Measurements from ENCODE around the gene ABCA8. TPM values are rescaled to one million over a fixed set of nuclear protein-coding genes. Genes with fewer than 3 reads are reported as not detected.
A peak's percentile ranks its signal among the peaks of the same experiment; 100 is the strongest.

The ABCA8 gene
- total RNA-seq, 1 experiment from 2014 or later: not detected

DNA sequence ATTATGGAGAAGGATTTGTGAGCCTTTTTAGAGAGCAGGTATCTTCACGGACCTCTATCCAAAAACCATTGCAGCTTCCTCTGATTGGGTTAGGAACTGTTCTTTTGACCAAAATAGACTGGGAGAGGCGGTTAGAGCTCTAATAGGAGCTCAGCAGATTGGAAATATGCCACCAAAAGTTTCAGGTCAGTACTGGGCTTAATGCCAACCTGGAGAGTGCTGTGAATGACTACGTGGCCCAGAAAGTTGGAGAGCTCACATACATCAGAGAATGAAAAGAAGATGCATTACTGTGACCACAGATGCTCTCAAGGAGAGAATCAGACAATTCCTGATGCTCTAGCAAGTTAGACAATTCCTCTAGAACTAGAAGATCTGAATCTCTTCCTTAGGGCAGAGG is 86.5 kb downstream of the ABCA8 start:
- no peak for DNase-seq (ENCODE audit: low read depth)

DNA sequence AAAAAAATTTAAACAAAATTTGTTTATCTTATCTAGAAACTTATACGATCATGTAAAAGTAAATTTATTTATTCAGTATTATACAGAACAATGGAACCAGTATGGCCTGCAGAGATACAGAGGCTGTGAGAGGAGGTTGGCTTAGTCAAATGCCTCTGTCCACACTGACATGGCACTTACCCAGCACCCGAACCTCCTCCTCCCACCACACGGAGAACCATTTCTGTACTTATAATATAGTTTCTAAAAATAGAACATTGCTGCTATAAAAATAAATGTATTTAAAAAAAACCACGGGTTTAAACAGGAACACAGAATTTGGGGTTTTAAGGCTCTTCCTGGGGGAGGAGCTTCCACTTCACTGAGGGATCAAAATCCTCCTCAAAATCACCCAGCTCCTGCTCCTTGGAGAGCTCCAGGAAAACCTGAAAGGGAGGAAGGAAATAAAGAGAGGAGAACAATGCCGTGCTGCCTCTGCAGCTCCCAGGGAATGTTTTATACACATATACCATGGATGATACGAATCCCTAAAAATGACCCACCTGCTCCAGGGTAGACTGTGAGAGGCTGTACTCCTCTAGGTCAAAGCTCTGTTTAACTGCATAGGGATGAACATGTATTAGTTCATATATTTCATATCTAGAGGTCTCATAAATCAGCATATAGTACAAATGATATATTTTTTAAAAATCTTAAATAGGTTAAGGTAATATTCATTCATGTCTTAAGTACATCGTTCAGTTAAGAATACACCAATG is 87.3 kb downstream of the ABCA8 start:
- DNase-seq (ENCODE audit: low read depth): no peak

DNA sequence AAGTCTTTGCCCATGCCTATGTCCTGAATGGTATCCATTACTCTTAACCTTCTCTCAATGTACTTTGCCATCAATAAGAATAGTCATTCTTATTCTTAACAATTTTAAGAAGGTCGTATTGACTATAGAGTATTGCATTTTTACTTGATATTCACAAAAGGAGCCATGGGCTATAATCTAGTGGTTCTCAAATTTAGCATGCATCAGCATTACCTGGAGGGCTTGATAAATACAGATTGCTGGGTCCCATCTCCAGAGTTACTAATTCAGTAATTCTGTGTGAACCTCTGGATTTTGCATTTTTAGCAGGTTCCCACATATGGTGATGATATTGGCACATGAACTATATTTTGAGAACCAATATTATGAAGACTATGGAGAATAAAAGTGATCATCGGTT is 89.6 kb downstream of the ABCA8 start:
- DNase-seq (ENCODE audit: low read depth): no peak

DNA sequence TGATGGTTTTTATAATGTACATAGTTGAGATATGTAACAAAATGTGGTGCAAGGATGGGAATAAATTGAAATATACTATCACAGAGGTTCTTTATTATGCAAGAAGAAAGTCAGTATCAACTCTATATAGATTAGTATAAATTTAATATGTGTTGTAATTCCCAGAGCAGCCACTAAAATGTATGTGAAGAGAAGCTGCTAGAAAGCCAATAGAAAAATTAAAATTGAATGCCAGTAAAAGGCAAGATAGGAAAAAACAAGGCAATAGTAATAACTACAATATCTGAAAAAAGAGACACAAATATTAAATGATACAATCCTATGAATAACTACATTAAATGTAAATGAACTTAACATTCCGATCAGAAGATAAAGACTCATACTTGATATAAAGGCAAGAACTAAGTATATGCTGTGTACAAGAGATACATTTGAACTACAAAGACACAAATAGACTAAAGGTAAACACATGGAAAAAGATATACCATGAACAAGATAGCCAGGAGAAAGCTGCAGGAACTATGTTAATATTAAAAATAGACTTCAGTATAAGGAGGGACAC is 92.0 kb downstream of the ABCA8 start:
- no peak for DNase-seq (ENCODE audit: low read depth)

DNA sequence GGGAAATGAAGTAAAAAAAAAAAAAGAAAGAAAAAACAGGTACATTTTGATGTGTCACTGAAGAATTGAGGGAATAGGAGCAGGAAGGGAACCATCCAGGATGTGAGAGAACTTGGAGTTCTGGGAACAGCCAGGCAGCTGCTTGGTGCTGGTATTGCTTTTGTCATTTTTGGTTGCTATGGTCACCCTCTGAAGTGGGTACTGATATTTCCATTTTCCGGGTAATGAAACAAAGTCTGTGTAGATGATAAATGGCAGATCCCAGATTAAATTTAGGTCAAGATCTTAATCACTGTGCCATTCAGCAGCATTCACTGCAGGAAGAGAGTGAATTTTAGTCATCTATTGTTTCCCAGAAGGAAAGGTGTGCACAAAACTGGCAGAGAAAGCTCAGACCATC is 93.6 kb downstream of the ABCA8 start:
- peak; percentile 12 for DNase-seq (ENCODE audit: low read depth)

DNA sequence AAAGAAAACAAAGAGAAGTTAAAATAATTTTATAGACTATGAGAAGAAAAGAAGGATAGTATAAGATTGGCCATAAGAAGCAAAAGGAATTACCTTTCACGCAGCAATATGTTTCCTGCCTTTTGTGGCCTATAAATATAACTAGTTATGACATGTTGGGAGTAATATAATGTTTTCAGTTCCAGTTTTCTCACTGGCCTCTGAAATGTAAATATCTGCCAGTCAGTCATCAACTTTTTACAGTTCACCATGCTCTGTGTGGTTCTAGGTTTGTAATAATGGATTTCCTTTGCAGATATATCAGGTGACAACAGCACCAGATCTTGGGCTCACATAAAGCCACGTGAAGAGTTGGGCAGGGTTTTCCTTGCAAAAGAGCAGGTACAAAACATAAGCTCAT is 94.3 kb downstream of the ABCA8 start:
- no peak for DNase-seq (ENCODE audit: low read depth)

DNA sequence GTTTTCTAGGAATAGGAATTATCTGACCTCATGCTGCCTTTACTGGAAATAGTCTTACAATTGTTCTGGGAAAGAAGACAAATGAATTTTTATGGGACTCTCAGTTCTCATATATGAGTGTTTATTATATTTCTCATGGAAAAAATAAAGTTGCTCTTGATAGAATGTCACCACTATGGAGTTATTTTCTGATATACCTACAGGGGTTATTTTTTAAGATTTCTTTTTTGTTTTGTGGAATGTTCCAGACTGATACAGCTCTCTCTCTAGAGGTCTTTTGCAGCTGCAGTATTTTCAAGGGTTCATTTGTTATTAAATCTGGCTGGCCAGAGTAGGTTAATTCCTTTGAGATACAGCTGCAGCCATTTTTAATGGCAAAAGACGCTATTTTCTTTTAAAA is 100.7 kb downstream of the ABCA8 start:
- DNase-seq (ENCODE audit: low read depth): no peak

DNA sequence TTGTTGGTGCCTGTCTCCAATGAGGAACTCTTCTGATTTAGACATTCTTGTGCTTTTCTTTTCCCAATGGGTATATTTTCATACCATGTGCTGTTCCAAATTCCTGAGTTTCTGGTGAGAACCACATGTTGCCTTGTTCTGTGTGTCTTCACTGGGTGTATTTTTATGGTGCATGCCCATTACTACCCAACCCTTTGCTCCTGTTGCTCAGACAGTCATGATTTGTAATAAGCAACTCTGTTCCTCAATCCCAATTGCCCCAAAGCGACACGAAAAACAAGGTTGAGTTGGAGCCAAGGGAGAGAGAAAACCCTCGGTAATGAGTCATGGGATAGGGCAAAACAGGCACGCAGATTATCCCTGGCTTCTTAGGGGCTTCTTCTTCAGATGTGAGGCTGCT is 101.8 kb downstream of the ABCA8 start:
- DNase-seq (ENCODE audit: low read depth): peak; percentile 12

DNA sequence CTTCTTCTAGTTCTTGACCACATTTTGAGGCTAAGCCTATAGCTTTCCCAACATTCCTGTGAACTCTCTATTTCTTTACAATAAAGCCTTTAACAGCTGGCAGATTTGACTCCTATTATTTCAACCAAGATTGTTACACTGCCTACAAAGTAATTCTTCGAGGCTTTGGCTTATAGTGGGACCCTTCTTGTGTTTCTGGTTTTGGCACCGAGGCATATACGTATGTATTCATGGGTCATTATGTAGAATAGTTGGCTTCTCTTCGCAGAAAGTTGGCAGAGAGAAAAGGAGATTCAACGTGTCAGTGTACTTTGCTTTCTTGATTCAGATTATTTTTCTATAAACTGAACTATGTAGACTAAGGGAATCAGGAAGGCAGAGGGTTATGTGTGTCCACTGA is 102.2 kb downstream of the ABCA8 start:
- no peak for DNase-seq (ENCODE audit: low read depth)

DNA sequence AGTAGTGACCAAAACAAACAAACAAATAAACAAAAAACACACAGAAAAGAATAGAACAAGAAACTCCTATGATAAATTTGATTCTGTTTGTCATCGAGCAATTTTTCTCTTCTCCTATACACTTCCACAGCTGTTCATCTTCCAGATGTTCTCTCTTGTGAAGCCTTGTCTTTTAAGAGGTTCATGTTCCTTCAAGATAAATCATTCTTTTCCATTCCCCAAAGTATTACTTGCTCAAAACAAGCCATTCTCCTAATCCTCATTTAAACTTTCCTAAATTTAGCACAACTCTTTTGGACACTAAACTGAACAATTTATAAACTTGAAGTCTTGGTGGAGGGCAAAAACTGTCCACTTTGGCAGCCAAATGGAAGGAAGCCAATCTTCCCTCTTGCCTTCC is 103.3 kb downstream of the ABCA8 start:
- DNase-seq (ENCODE audit: low read depth): no peak

DNA sequence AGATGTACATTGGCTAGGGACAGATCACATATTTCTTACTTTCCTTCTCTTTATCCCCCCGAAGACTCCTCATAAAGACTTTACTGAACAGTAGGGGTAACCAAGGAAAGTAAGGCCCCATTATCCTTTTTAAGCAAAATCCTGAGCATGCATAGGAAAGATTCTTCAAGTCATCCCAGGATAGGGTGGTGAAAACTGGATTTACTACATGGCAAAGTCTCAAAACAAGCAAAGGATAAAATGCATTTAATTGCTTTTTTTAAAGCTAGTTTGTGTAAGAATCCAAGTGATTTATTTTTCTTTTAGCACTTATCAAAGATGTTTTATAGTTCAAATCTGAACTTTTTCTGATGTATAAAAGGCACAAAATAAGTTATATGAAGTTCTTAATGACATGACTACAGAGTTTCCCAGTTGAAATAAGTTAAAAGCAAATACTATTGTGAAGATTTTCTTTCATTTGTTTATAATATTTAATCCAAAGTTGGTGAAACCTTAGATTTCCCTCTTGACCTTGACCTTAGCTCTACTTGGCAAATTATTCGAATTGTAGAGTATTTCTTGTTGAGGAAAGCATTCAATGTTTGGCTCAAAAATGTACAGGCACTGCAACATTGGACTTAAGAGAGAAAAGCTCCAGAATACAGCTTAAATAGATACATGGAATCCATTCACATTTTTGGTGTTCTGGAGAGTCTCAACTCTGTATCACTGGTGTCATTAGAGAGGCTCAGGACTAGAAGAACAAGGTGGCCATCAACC is 104.3 kb downstream of the ABCA8 start:
- no peak for DNase-seq (ENCODE audit: low read depth)

DNA sequence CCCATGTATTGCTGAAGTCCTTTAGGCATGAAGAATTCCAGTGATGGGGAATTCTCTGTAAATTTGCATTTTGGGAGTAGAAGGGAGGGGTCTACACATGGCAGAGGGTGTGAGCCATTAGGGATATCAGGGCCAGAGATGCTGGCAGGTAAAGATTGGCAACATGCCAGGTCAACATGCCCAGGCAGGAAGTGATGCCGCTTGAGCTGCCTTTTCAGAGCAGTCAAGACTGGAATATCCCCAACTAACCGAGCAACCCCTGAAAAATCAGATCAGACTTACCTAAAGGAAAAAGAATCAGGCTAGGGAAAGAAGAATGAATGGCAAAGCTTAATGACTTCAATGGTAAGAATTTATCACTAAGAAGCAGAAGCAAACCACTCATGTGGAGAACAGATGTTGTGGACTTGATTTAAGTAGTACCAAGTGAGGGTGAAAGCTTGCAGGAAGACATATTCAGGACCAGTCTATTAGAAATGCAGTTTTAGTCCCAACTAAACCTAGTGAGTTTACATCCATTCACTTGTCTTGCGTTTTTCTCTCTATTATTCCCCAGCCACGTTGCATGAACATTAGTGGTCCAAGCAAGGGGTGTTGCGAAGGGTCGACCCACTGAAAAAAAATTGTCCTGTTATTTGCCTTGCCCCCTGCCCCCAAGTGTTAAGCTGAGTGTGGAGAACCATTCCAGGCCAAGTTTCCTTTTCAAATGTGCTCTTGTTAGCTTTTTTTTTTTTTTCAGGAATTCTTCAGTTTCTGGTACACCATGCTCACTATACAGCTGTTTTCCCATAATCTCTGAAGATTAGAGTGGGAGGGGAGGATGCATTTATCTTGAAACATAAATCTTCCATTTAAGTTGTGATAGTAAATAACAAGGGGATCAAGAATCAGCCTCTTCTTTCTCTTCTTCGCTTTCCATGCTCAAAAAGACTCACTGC is 105.2 kb downstream of the ABCA8 start:
- no peak for DNase-seq (ENCODE audit: low read depth)

DNA sequence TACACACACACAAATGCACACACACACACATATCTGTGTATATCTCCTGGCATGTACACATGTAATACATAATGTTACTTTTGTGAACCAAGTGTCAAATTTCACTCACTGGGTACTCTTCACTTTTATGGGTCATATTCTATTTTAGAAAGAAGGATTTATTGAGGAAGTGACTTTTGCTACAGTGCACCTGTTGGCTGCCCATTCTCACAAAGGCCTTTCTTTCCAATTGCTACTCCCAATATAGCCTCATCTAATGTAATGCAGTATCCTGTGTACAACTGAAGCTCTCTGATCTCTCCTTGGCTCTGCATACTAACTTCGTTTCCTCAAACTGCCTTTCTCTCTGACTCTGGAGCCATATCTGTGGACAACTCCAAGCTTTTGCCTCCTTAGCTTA is 107.5 kb downstream of the ABCA8 start:
- DNase-seq (ENCODE audit: low read depth): no peak

DNA sequence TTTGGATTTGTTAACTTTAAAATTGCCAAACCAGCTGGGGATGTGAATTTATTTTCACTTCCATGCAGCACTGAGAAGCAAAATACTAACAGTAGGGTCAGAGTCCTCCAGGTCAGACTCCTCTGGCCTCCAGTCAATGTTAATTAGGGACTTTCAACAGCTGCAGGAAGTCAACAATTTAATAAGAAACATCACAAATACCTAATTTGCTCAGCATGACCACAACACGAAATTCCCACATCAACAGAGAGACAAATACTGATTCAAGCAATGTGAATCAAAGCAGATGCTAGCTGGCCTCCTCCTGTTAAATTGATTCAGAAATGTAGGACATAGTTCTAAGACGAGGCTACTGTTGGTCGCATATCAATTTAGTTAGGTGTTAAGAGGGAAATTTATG is 111.7 kb downstream of the ABCA8 start:
- peak; percentile 32 for DNase-seq (ENCODE audit: low read depth)

DNA sequence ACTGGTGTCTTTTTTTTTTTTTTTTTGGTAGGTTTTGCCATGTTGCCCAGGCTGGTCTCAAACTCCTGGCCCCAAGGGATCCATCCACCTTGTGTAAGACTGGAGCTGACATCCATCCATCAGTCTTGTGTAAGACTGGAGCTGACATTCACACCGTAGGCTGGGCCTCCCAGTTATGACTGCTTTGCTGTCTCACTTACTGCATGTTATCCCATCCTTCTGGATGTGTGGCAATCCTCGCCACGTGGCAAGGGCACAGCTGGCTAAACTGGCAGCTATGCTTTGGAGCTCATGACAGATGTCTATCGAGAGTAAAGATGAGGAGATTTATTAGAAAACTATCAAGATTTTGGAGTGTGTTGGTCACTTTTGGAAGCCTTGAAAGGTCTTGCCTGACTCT is 115.1 kb downstream of the ABCA8 start:
- peak; percentile 82 for DNase-seq (ENCODE audit: low read depth)

DNA sequence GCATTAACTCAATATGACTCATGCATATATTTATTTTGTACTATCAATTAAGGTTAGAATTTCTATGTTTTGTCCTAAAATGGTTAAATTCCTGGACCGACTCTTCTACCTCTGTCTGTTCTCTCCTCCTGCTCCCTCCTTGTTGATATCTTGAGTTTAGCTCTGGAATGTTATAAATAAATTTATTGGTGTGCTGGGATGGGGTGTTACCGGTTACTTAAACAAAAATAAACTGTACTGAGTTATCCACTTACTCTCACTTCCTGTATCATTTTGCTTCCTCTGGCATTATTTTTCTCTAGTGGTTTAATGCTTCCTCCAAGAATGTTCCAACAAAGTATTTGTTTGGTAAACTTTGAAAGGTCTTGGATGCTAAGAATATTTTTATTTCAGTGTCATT is 120.1 kb downstream of the ABCA8 start:
- DNase-seq (ENCODE audit: low read depth): peak; percentile 39

DNA sequence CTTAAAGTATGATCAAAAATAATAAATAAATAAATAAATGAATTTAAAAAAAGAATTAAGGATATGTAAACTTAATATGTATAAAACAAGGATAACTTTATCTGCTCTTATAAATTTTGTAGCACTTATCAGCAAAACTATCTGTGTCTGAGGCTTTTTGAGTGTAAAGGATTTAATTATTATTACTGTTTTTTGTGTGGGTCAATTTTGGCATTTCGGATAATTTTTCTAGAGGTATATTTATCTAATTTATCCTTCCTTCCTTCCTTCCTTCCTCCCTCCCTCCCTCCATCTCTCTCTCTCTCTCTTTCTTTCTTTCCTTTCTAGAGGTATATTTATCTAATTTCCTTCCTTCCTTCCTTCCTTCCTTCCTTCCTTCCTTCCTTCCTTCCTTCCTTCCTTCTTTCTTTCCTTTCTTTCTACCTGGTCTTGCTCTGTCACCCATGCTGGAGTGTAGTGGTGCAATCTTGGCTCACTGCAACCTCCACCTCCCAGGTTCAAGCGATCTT is 120.8 kb downstream of the ABCA8 start:
- DNase-seq (ENCODE audit: low read depth): no peak

DNA sequence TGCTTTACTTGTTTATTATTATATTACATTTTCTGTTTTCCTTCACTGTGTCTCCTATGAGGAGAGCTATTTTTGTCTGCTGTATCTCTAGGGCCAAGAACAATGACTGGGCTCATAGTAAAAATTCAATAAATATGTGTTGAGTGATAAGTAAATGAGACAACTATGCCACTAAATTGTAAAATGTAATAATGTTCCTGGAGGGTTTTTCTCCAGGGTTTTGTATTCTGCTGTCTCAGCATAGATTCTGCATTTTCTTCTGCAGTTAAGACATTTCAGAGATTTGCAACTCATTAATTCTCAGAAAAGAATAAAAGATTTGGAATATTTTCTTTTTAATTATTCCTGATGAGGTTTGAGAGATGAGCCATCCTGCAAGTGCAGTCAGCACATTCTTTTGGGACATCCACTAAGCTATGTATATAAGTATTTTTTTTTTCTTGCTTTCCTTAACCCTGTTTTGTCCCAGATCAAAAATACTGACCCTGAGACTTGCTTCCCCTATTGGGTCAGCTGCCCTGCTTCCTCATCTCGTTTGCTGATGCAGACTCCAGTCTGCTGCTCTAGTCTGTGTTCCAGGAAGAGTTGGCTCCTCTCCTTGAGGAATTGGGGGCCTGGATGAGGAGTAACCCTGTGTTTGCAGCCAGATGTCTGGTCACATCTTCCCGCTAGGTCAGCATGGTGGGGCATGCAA is 122.9 kb downstream of the ABCA8 start:
- DNase-seq (ENCODE audit: low read depth): no peak

DNA sequence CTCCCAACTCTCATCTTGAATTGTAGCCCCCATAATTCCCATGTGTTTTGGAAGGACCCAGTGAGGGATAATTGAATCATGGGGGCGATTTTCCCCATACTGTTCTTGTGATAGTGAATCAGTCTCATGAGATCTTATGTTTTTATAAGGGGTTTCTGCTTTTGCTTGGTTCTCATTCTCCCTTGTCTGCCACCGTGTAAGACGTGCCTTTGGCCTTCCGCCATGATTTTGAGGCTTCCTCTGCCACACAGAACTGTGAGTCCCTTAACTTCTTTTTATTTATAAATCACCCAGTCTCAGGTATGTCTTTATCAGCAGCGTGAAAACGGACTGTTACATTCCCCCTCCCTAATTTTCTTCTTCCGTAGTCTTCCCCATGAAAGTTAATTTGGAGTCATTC is 124.0 kb downstream of the ABCA8 start:
- no peak for DNase-seq (ENCODE audit: low read depth)

DNA sequence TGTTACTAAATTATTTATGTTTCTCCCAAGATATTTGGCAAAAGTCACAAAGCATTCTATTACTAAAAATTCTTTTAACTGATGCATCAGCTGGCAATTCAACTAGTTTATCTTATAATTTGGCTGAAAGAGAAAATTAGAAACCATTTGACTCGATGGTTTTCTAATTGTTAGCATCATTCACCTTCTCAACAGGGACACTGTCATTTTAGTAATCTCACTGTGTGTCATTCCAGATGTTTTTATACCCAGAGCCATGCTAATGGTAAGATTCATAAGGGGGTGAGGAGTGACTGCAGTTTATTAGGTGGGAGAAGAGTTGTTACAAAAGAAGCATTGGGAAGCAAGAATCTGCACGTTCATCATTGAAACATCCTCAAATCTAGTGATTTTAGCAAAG is 124.9 kb downstream of the ABCA8 start:
- no peak for DNase-seq (ENCODE audit: low read depth)

DNA sequence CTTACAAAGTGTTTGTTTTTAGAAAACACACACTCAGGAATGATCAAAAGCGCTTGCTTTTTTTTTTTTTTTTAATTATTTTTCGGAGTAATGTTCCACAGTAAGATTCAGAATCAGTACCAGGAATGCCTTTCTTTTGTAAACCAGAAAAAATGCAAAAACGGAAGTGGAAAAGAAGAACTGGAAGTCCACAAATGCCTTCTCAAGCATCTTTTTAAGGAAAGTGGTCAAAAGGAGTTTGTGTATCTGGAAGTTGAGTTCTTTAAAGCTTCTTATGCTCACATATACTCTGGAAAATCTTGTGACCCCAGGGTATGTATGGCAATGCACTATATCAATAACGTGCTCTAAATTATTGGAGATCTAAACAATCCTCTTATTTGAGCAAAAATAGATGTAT is 126.0 kb downstream of the ABCA8 start:
- DNase-seq (ENCODE audit: low read depth): no peak
